OCI-M1 (cell line): ENCODE results near the gene ADAM22.

Source experiments
- DNase-seq: peaks from one replicate; lab custom pipeline; 2025; lab: John Stamatoyannopoulos, UW

The ADAM22 gene

GRCh38 chr7:87961754-87962153, 27.7 kb downstream of the ADAM22 start:
- no peak for DNase-seq

GRCh38 chr7:87966271-87966670, 32.2 kb downstream of the ADAM22 start:
- no peak for DNase-seq

DNA sequence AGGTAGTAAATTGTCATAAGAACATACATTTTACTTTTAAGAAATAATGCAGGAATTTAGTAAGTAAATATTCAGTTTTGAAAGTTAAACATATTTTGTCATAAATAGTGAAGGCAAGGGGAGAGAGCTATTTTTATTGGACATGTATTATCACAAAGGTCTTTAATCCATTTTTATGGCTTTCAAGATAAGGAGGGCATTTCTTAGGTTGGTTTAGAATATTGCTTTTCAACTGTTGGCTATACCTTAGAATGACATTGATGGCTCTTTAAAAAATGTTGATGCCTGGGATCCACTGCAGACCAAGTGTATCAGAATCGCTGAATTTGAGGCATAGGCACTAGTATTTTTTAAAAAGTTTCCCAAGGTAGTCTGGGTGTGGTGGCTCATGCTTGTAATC, 34.0 kb downstream of the ADAM22 start:
- DNase-seq = no peak

GRCh38 chr7:87982116-87982515, 48.1 kb downstream of the ADAM22 start:
- DNase-seq = no peak

DNA sequence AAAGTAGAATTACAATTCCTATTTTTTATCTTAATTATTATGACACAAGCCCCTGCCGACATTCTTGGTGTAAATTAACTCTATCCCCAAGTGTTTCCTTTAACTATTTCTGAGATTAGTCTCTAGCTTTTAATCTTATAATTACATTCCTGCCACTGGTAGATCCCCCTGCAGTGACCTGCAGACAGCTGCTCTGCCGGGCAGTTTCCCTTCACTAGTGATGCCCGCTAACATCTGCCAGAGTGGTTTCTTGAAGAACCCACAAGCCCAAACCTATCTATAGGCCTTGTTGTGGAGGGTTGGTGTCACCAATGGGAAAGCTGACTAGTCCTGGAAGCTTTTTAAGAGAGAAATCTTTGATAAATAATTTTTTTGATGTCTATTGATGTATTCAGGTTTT, 50.0 kb downstream of the ADAM22 start:
- no peak for DNase-seq

- DNase-seq = no peak
Observed at GRCh38 chr7:87993269-87993668, 59.2 kb downstream of the ADAM22 start.

DNA sequence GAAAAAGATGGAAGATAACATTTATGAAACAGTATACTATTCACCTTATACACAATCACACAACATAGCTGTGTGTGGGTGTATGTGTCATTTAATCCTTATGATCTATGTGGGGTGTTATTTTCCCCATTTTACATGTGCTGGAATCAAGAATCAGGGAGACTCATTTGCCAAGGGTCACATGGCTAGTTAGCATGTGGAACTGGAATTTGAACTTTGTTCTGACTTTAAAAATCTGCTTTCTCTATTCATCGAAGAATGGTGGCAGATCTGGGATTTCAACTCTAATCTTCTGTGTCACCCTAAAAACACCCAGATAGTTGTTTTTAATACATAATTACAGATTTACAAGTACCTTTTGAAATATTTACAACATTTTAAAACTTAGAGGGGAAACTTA, 65.2 kb downstream of the ADAM22 start:
- no peak for DNase-seq

DNA sequence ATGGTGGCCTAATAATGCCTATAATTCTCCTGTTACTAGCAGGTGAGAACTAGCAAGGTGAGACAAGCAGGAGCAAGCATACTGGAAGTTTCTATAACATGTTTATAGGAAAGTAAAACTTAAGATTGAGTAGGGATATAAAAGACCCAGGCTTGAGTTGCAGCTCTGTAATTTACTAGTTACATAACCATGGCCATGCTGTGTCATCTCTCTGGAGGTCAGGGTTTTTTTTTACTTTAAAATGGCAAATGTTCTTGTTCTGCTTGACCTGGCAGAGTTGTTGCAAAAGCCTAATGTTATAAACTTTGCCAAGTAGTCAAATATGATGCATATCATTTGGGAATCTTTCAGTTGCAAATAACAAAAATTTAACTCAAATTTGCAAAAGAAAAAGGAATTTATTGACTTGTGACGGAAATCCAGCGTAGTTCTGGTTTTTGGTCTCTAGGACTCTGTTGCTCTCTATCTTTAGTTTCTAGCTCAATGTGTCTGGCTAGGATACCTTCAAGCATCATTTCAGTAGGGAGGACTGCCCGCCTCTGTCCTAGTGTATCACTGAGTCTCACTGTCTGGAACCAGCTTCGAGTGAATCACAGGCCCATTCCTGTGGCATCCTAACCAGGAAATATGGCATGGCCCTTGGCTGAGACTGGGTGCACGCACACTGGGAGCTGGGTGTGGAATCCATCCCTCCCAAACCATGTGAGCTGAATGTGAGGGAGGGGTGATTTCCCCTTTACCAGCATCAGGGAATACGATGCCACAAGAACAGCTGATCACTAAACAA, 67.9 kb downstream of the ADAM22 start:
- no peak for DNase-seq

DNA sequence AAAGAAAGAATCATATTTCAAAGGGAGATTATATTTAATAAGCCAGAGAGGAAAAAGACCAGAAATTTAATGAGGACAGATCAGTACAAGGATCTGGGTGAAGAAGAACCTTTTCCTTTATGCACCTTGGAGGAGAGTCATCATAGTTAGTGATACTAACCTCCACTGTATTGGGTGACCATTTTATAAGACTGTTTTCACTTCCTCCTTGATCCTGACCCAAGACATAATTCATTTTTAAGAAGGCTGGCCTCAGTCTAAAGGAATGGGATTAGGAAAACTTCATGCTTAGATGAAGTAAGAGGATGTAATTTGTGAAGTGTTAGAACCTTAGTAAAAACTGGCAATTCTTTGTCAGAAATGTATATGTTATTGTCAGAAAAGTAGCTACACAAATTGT, 68.6 kb downstream of the ADAM22 start:
- no peak for DNase-seq

DNA sequence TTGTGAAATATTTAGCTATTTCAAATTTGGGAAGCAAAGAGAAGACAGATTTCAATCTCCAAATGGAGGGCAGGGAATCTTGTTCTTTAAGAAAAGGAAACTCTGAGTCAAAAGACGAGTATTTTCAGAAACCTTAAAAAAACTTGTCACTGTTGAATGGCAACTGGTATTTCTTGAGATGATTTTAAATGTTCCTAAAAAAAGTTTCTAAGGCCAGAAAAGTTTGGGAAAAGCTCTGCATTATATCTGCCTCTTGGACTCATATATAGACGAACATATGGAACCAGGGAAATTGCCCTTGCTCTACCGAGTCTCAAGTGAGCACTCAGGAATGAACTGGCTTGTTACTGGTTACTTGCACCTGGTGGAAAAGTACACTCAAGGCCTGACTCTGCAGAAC, 69.5 kb downstream of the ADAM22 start:
- DNase-seq = no peak

GRCh38 chr7:88005191-88005590, 71.1 kb downstream of the ADAM22 start:
- DNase-seq = no peak

- no peak for DNase-seq
Observed at GRCh38 chr7:88009651-88010050, 75.6 kb downstream of the ADAM22 start.

GRCh38 chr7:88012086-88012485, 78.0 kb downstream of the ADAM22 start:
- no peak for DNase-seq

- DNase-seq = no peak
Observed at GRCh38 chr7:88013981-88014380, 79.9 kb downstream of the ADAM22 start.

DNA sequence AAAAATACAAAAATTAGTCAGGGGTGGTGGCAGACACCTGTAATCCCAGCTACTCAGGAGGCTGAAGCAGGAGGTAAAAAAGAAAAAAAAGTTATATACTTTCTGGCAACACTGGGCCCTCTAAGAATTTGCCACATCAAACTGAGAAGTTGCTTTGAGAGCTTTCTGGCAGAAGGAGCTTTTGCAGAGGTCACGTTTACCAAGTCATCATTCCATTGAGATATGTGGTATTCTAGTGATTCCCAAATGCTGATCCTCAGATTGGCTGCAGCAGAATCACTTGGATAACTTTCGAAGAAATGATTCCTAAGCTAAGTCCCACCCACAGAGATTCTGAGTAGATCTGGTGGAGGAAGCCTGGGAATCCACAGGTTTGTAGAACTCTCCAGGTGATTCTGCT, 80.5 kb downstream of the ADAM22 start:
- no peak for DNase-seq

- no peak for DNase-seq
Observed at GRCh38 chr7:88015309-88015708, 81.3 kb downstream of the ADAM22 start.

DNA sequence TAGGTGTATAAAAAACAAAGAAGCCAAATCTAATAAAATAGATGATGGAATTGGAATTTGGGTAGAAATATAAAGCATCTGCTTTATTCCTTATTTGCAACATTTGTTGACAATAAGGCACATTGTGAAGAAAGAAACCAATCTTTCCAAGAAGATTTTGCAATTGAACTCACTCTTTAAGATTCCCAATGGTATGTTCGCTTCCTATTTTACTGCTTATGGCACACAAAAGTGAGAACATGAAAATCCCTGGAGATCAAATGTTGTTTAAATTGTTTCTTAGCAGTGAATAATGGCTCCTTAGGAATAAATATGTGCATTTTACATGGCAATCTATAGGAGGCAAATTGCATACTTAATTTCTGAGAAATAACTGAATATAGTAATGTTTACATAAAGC, 84.5 kb downstream of the ADAM22 start:
- DNase-seq = no peak

DNA sequence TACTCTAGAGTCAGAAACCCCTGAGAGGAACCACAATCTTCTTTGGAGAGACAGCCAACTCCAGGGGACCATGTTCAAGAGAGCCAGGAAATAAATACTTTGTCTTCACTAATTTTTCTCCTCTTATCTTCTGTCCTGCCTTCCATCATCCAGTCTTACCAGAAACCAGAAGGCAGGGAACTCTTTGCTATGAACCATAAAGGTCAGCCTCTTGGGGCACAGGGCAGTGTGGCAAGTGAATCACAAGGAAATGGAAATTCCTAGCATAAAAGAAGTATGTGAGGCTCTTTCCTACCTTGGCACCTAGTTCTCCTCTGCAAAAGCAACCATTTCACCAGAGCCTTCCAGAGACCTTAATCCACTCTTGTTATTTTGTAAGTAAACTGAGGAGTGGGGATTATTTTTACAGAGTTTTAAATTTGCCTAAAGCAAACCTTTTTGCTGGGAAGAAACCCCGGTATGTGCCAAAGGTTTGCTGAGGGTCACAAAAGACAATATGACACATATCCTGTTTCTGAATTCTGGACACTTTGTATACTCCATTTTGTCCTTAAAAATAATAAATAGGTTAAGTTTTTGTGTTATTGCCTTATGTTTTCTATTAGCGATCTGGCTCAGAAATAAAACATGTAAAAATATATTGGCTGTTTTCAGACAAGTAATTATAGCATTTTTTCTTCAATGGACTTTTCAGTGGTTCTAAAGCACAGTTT, 87.1 kb downstream of the ADAM22 start:
- DNase-seq = no peak

- DNase-seq = no peak
Observed at GRCh38 chr7:88027724-88028123, 93.7 kb downstream of the ADAM22 start.

DNA sequence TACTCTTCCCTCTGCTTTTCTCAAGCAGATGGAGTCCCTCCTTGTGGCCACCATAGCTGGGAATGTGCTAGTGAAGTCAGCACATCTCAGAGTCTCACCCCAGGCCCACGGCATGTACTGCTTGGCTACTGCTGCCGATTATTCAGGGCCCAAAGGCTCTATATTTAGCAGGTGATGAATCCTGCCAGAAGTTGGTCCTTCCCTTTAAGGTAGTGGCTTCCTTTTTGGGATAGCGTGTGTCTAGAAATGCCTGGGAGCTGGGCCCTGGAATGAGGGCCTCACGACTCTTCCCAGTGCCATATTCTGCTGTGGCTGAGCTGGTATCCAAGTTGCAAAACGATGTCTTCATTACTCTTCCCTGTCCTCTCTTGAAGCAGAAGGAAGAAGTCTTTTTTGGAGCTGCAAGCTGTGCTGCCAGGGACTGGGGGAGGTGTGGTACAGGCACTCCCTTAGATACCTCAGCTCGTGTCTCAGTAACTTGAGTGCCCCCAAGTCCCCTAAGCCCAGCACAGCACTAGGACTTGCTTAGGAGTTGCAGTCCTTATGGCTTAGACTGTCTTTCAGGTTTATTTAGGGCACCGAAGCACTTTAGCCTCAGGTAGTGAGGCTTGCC, 100.1 kb downstream of the ADAM22 start:
- no peak for DNase-seq

- DNase-seq = no peak
Observed at GRCh38 chr7:88037050-88037449, 103.0 kb downstream of the ADAM22 start.

DNA sequence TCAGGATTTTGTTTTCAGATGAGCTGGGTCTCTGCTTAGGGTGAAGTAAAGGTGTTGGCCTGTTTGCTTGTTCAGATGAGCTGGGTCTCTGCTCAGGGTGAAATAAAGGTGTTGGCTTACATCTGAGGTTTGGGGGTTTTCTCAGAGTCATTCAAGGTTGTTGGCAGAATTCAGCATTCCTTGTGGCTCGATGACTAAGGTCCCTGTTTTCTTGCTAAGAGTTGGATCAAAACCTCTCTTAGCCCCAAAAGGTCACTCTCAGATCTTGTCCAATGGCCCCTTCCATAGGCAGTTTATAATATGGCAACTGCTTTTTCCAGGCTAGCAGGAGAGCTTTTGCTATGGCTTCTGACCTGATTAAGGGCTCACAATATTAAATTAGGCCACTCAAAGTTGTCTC, 106.6 kb downstream of the ADAM22 start:
- peak; percentile 26 for DNase-seq

DNA sequence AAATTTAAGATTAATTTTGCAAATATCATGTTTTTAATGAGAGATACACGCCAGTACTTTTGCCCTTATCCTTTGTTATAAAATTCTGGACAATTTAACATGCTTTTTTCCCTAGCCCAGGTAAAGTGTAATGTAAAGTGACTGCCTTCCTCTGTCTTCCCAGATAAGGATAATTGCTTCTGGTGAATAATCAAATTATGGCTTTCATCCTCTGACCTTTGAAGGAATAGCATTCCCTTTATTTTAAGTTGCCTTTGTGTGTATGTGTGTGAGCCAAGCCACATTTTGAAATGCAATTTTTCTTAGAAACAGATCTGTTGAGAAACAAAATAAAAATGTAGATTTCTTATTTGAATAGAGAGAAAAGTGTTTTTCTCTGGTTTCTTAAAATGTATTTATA, 107.5 kb downstream of the ADAM22 start:
- DNase-seq = no peak
